NOMO-1 (cell line): ENCODE data around the gene TGFB1I1.
"Not testable (repeated sequence)": the region's sequence is repeated elsewhere in the genome, so short reads cannot be mapped to it uniquely, and the experiment has no call there.

Experiments used
- DNase-seq, 2 experiments: peaks; one replicate each; lab custom pipeline; 2025; ENCODE audit not compliant: unreplicated experiment in 2 of 2; lab: John Stamatoyannopoulos, UW

Gene TGFB1I1

DNA sequence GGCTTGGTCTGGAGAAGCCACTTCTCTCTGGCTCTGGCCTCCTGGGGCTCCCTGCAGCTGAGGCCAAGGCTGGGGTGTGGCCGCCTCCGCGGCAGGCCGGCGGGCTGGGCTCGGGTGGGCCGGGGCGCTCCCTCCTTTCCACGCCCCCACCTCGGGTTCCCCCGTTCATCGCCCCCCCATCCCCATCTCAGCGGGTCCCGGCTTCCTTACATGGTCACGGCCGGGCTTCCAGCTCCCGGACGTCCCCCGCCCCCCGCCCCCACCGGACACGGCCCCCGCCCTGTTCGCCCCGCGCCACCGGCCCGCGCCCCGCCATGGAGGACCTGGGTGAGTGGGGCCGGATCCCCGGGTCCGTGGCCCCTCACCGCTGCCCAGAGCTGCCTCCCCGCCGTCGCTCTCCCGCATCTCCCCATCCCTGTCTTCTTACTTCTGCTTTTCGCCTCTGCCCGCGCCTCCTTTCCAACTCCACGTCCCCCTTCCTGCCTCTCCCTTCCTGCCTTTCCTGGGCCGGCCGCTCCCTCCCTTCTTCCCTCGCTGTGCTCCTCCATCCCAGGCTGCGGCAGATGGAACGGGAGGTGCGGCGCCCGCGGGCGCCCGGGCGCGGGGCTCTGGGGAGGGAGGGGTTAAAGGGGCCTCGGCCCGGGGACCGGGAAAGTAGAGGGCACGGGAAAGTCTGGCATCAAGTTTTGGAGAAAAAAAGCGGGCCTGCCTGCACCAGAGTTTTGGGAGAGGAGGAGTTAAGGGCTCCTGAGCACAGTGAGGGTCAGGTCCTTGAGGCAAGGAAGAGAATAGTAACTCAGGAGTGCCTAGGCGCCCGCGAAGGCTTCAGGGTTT, at the start of gene TGFB1I1:
Gene TGFB1I1, plus strand, starts transcription at position 278 of the 834 bp plus-strand sequence. Its CDS starts 37 bp downstream, at position 315.
- no peak for DNase-seq

DNA sequence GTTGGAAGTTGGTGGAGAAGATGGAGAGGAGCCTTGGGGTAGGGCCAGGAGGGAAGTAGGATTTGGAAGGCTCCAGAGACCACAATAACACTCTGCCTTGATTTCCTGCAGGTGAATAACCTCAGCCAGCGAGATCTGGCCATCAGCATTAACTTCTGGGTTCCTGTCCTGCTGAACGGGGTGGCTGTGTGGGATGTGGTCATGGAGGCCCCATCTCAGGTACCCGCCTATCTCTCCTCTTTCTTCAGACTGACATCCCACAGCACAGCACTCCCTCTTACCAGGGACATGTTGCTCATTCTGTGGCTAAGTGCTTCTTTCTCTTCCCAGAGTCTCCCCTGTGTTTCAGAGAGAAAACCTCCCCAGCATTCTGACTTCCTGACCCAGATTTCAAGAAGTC, 48.7 kb upstream of the TGFB1I1 start:
- no peak for DNase-seq

DNA sequence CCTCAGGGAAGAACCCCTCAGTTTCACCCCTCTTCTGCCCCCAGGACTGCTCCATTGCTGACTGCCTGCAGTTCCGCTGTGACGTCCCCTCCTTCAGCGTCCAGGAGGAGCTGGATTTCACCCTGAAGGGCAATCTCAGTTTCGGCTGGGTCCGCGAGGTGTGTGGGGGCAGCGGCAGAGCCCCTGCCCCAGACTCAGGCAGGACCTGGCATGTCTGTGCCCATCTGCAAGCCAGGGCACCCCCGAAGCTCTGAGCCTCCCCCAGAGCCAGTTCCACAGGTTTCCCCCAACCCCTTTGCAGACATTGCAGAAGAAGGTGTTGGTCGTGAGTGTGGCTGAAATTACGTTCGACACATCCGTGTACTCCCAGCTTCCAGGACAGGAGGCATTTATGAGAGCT, 48.2 kb upstream of the TGFB1I1 start:
- DNase-seq, result no peak

DNA sequence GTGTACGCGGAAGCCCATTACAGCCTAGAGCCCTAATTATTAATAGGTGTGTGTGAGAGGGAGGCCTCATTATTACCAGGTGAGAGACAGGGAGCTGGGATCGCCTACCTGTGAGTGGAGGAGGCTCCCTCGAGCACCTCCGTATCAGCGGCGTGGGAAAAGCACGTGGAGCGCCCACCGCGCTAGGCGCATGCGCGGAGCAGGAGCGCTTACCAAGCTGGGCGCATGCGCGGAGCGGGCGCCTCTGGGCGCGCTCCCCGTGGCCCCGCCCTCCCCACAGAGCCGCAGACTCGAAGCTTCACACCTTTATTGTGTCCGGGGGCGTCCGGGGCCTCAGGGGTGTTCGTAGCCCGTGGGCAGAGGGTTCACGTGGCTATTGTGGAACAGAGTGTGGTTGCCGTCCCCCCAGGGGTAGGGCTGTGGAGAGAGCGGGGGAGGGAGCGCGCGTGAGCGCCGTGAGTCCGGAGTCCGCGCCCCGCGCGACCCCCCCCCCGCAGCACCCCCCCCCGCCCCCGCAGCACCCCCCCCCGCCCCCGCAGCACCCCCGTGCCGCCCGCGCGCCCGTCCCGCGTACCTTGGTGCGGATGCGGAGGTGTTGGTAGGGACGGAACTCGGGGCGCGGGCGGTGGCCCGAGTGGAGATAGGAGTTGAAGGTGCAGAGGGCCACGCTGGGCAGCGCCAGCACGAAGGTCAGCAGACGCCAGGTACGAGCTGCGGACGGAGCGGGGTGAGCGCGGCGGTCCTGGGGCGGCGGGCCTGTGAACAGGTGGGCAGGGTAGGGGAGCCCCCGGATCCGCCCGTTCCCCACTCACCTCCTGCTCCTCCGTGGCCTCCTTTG, 44.3 kb upstream of the TGFB1I1 start:
- DNase-seq, result no peak

DNA sequence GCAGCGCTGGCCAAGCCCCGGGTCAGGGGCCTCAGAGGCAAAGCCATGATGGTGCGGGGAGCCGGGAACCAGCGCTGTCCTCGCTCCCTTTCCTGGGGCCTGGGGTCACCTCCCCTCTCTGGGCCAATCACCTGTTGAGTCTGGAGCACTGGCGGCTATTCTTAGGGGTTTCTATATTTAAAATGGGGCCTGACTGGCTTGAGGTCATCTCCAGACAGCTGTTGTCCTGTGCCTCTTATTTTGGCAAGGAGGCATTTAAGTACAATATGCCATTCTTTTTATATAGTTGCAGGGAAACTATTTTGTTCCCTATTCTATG, 43.7 kb upstream of the TGFB1I1 start, which contains the start of gene COX6A2:
Gene COX6A2, minus strand, starts transcription at position 82 of the 319 bp plus-strand sequence. Its CDS starts 35 bp downstream, at position 47.
- no peak for DNase-seq

DNA sequence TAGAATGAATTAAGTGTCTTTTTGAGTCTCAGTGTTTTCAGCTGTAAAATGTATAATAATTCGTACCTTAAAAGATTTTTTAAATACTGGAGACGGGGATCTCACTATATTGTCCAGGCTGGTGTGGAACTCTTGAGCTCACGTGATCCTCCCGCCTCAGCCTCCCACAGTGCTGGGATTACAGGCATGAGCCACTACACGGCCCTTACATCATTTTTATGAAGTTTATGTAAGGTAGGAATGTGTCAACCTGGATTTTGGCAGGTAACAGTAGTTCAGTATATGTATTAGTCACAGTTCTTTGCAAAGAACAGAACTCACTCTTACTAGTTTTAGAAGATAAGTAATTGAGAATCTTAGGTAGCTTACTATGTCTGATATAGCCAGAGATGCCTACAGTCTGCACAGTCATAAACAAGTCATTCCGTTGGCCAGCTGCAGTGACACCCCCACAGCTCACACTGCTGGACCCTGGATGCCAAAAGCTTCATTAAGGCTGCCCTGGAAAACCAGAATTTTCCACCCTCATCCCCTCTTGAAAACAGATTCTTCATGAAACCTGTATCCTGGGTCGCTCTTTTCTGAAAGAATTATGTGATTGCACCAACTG, 43.2 kb upstream of the TGFB1I1 start:
- DNase-seq, result no peak

DNA sequence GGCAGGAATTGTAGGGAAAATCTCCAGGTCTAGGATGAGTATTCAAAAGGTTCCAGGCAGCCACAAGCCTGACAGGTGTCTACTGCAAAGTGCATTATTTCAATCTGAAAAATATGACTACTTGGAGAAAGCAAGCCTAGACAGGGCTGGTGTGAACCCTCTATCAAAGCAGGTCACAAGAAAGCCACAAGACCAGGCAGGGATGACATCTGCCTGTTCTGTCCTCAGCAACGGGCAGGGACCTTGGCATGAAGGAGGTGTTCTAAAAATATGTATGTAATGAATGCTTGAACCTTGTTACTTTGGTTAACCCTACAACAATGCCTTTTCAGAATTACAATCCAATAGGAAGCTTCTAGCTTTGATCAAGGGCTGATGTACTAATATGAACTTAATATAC, 42.6 kb upstream of the TGFB1I1 start:
- DNase-seq, result no peak

DNA sequence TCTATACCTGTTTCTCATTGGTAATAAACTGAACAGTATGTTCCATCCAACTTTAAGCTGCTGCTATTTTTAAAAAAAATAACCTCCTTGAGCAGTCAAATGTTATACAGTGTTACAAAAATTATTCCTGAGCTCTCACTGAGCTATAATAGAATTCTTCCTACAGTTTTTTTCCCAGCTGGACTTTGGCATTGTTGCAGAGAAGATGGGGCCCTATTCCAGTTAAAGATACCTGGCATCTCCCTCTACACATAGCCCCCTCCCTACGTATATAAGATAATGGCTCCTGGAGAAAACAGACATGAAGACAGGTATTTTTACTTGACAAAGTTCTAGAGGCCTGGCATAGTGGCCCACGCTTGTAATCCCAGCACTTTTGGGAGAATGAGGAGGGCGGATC, 42.2 kb upstream of the TGFB1I1 start:
- no peak for DNase-seq

DNA sequence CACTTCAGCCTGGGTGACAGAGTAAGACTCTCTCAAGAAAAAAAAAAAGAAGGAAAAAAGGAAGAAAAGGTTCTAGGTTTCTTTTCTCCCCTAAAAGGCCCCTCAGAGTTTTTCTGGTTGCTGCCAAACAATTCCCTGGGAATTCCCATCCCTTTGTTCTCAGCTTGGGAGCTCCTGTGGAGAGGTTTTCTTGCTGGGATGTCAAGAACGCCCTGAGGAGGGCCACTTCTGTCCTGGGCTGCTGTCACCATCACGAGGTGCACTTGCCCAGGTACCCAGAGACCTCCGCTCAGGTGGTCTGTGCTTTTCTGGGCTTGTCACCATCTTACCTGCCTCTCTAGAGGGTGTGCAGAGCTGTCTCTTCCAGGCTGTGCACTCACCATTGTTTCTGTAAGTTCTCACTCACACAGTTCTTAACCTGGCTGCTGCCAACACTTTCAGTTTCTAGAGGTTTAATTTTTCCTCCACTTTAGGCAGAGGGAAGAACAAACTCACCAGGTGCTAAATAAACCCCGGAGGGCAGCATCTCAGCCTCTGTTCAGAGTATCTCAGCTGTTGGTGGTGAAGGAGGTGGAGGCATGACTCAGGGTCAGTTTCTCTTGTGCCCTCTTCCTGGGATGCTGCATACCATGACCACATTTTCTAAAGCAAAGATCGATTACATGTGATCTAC, 41.4 kb upstream of the TGFB1I1 start:
- no peak for DNase-seq

DNA sequence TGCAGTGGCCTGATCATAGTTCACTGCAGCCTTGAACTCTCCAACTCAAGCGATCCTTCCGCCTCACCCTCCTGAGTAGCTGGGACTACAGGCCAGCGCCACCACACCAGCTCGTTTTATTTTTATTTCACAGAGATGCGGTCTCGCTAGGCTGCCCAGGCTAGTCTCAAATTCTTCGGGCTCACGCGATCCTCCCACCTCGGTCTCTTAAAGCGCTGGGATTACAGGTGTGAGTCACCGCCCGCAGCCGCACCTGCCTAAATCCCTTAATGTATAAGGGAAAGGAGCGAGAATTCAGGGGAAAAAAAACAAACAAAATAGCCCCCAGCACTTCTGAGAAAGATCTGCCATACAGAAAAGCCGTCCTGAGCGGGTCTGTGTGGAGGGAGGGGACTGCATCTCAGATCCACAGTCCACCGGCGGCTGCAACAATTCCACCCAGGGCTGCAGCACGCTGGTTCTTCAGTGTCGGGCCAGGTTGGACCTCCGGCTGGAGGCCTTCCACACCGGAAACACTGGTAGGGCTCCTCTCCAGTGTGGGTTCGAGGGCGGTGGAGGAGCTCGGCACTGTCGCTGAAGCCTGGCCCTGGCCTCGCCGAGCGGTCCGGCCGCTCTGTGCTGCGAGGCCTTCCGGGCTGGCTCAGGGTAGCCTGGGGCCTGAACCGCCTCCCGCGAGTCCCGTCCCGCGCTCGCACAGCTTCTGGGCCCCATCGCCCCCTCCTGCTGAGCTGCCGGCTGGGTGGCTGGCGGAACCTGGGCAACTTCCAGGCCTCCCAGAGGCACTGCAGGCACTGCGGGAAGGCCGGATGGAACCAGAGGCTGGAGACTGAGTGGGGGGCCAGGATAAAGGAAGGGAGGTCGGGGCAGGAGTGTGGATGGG, 36.4 kb upstream of the TGFB1I1 start:
- DNase-seq, result no peak

DNA sequence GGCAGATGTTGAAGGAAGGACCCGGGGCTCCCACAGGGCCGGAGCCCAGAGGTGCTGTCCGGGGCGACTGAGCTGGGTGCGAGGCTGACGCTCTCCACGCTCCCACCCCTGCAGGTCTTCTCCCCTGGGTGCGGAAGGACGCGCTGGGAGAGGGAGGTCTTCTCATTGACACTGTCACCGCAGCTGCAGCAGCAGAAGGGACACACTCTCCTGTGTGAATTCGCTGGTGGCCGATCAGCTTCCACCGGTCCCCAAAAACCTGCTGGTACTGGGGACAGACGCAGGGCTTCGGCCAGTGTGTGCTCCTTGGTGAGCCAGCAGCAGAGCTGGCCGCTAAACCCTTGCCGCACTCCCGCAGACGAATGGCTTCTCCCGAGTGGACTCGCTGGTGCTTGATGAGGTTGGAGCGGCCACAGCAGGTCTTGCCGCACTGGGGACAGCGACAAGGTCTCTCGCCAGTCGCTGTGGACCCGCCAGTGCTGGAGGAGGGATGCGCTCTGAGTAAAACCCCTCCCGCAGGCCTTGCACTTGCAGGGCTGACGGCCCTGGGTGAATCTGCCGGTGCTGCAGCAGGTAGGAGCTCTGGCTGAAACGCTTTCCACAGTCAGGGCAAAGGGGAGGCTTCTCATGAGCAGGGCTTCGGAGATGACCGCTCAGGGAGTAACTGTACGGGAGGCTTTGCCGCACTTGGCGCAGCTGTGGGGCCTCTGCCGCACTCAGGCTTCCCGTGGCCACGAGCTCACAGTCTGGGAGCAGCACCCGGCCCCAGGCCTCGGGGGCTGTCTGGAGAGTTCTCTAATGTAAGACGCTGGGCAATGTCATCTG, 35.5 kb upstream of the TGFB1I1 start:
- no peak for DNase-seq

DNA sequence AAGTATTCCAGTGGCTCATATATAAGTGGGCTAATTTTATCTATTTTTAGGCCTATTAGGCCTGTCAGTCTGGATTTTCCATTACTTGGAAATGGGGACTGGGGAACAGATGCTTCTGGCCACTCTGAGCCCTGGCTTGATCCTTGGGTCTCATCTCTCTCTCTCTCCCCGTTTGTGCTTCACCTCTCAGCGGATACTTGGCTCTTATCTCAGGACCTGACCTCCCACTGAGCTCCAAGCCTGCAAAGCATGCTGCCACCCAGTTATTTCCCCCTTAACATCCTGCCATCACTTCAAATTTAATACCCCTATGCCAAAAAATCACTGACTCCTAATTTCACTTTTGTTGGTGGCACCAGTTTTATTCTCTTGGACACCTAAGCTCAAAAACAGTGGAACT, 33.5 kb upstream of the TGFB1I1 start:
- DNase-seq, result no peak

DNA sequence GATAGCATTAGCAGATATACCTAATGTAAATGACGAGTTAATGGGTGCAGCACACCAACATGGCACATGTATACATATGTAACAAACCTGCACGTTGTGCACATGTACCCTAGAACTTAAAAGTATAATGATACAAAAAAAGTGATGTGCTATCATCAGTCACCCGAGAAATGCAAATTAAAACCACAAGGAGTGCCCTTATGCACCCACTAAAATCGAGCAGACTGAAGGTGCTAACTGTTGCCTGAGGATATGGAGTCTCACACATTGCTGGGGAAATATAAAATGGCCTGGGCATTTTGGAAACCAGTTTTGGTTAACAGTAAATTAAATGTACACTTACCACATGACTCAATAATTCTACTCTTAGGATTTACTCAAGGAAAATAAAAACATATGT, 32.9 kb upstream of the TGFB1I1 start:
- DNase-seq, result not testable (repeated sequence)

DNA sequence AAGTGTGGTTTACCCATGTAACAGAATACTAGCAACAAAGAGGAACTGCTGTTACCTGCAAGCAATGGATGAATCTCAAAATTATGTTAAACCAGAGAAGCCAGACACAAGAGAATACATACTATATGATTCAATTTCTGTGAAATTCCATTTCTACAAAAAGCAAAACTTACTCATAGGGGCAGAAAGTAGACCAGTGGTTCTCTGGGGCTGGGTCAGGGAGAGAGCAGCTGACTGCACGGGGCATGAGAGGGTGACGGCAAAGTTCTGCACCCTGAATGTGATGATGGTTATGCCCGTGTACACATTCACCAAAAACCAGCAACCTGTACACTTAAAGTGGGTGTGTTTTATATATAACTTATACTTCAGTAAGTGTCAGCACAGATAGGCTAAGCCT, 32.4 kb upstream of the TGFB1I1 start:
- DNase-seq, result no peak

DNA sequence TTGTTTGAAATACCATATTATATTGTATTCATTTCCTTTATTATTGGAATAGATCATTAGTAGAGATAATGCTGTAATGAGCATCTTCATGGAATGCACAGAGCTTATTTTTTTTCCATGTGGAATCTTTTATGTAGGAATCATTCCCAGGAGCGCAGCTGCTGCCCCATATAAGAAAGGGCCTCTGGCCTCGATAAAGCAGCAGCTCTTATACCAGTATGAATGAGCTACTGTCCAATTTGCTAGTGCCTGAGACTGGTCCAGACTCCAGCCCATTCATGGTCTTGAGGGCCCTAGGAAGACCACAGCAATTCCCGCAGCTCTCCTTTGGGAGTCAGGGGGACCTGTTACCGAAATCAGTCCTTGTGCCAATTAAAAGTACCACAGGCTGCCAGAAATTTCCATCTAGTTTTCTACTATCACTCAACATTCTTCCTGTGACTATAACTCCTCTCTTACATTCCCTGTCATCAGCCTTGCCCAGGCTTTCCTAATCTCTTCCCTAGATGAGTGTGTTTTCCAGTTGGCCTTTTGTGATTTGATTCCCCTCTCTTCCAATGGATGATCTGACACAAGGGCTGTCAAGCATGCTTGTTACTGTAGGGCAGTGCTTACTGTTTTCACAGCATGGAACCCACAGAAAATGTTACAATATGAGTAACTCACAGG, 31.3 kb upstream of the TGFB1I1 start:
- no peak for DNase-seq

DNA sequence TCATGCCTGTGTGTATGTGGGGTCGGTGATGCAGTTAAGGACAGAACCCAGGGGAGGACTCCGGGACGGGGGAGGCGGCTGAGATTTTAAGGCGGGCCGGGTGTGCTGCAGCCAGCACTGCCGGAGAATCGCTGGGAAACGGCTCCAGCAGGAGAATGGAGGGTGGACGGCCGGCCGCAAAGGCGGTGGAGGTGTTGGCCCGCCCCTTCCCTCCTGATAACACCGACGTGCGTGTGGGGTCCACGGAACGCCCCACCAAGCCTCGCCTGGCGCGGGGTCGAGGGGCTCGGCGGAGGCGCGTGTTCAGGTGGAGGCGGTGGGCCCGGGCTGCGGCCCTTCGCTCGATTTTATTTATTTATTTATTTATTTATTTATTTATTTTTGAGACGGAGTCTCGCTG, 30.0 kb upstream of the TGFB1I1 start:
- DNase-seq, result no peak

DNA sequence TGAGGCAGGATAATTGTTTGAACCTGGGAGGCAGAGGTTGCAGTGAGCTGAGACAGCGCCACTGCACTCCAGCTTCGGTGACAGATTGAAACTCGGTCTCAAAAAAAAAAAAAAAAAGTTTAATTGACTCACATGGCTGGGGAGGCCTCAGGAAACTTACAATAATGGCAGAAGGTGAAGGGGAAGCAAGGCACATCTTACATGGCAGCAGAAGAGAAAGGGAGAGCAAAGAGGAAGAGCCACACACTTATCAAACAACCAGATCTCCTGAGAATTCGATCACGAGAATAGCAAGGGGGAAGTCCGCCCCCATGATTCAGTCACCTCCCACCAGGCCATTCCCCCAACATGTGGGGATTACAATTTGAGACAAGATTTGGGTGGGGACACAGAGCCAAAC, 26.0 kb upstream of the TGFB1I1 start:
- DNase-seq, result not testable (repeated sequence)

DNA sequence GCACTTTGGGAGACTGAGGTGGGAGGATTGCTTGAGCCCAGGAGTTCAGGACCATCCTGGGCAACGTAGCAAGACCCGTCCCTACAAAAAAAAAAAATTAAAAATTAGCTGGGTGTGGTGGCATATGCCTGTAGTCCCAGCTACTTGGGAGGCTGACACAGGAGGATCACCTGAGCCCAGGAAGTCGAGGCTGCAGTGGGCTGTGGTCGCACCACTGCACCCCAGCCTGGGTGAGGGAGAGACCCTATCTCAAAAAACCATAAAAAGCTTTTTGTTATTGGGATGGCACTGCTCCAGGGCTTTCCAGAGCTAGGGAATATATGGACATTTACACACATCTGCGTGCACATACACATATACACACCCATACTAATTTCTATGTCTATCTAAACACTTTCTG, 20.8 kb upstream of the TGFB1I1 start:
- no peak for DNase-seq
